HG03342 (cell line): ENCODE data around the gene SORCS2.

ENCODE experiments used
- ATAC-seq: cut with Tn5 transposase; IDR thresholded peaks from one replicate; pipeline ENCODE4 v1.9.1; 2021; ENCODE audit warnings: mild to moderate bottlenecking, moderate library complexity; ENCODE audit not compliant: unreplicated experiment

The SORCS2 gene

DNA sequence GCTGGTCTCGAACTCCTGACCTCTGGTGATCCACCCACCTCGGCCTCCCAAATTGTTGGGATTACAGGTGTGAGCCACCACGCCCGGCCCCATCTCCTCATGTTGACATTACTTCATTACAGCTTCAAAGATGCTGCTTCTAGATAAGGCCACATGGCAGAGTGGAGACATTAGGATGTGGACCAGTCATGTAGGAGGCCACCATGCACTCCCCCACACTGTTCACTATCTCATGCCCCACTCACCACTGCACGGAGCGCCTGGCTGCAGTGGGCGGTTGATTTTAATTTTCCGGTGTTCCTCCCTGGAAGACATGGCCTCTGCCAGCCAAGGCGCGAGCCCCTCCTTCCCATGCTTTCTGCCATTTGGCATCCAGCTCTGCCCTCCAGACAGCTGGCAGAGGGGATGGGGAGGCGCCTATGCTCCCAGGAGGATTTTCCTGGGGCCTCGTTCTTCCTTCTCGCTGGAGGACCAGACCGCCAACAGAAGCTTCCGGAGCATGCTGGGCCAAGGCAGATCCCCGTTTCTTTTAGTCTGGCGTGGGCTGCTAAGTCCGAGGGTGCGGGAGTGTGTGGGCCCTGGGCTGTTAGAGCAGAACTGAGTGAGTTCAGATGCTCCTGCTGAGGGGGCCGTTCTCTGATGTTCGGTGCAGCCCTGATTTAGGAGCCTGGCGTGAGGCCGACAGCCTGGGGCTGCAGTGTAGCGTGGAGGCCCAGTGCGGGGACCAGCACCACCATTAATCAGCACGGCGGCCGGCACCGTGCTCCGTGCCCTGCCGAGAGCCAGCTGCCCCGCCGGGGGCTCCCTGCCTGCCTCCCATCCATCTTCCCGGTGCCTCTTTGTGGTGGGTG lies 93.1 kb downstream of the SORCS2 start:
- no peak for ATAC-seq

- ATAC-seq, result no peak
These were observed 93.8 kb downstream of the SORCS2 start for GRCh38 chr4:7286170-7286569.

DNA sequence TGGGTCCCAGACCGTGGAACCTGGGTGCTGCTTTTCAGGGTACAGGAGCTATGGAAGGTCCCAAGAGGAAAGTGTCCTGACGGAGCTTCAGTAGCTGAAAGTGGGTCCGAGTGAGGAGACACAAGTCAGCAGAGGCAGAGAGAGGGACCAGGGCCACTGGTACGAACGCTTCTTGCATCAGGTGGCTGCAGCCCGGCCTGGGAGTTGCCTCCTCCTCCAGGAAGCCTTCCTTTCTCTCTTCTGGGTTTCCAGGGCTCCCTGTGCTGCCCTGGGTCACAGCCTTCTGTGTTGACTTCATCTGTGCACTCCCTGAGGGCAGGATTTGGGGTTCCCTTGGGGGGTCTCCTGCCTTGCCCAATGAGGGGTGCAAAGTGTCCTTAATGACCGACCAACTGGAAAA lies 94.5 kb downstream of the SORCS2 start:
- ATAC-seq, result no peak

DNA sequence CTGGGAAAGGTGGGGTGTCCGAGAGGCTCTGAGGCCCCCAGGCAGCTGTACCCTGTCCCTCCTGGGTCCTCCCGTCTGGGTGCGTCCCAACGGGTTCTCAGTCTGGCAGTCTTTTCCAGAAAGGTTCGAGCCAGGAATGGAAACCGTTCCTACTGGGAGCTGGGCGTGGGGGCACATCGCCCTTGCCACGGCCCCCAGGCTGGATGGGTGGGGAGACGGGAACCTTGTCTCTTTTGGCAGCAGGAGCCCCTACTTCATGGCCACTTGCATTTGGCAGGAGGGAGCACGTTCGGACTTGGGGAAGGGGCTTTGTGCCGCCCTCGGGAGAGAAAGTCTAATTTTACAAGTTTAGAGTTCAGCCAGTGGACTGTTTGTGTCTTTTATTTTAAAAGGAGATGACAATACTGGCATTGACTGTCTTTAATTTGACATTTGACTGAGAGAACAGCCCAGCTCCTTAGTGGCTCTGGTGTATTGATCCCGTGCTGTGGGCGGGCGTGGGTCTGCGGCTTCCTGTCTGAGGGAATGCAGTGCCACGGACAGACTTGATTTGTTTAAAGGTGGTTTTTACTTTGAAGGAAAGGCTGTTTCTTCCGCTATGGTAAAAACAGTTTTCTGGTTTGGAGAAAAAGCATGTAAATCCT lies 95.1 kb downstream of the SORCS2 start:
- ATAC-seq, result no peak

GRCh38 chr4:7287918-7288280 lies 95.6 kb downstream of the SORCS2 start:
- no peak for ATAC-seq

DNA sequence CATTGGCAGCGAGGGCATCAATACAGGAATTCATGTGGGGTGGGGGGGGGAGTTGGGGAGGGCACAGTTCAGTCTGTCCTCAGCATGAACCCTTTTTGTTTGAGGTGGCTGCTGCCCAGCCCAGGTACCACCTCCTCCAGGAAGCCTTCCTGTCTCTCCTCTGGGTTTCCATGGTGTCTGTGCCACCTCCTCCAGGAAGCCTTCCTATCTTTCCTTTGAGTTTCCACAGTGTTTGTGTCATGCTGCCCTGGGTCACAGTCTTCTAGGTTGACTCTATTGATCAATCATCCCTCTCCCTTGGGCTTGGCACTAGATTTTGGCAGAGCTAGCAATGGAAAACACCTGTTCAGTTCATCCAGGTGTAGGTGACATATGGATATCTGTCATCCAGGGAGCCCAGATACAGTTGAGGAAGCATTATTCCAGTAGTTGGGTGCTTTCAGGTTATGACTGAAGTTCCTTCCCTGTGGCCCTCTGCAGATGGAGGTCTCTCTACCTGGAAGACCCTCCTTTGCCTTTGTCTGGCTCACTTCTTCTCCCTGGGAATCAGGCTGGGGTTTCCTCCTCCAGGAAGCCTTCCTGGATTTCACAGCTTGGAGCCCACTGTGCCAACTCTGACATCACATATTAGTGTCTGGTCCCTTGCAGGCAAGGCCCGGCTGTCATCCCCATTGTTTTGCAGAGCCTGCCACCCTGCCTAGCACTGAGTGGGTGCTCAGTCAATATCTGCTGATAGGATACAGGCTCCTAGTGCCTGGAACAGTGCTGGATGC lies 96.6 kb downstream of the SORCS2 start:
- ATAC-seq, result no peak

DNA sequence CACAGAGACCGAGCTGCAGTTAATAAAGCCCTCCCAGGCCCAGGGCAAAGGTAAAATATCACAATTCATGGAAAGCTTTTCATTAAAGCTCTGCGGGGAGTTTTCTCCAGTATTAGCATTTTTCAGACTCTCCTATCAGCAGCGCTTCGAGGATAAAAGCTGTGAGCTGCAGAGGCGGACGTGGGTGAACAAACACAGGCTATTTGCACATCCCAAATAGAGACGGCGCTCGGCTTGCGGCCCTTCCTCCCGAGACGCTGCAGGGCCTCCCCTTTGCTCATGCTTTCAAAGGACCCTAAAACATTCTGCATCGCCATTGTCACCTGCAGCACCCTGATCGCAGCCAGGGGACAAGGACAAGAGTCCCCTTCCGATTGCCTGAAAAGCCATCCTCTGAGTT lies 97.3 kb downstream of the SORCS2 start:
- no peak for ATAC-seq

GRCh38 chr4:7291372-7292114 lies 99.2 kb downstream of the SORCS2 start:
- no peak for ATAC-seq

GRCh38 chr4:7293703-7294102 lies 101.4 kb downstream of the SORCS2 start:
- no peak for ATAC-seq

GRCh38 chr4:7294176-7294756 lies 101.9 kb downstream of the SORCS2 start:
- ATAC-seq, result no peak

- no peak for ATAC-seq
These were observed 103.0 kb downstream of the SORCS2 start for GRCh38 chr4:7295197-7295910.

DNA sequence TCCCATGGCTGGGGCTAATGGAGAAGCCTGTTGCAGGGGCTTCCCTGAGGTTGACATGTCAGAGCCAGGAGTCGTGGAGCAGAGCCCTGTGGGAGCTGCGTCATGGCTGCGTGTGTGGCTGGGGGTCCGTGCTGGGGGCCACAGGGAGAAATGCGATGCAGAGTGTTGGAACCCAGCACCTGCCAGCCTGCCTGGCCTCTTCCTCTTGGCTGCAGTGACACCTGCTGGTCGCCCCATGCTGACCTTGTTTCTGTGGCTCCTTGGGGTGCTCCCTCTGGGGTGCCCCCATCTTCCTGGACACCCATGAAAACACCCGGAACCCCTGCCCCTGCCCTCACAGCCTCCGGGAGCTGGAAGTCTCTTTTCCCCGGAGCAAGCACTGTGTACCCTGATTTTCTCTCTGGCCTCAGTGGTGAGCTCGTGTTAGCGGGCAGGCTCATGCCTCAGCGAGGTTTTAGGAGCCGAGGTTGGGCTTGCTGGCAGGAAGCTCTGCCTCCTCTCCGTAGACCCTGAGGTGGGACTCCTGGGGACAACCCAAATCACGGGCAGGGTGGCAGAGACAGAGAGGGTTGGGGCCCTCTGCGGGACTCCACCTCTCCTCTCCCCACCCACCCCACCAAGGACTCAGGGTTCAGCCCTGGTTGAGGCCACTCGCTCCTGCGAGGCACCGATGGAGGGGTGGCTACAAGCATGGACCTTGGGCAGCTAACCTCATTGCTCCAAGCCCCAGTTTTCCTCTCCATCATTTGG lies 103.7 kb downstream of the SORCS2 start:
- no peak for ATAC-seq

DNA sequence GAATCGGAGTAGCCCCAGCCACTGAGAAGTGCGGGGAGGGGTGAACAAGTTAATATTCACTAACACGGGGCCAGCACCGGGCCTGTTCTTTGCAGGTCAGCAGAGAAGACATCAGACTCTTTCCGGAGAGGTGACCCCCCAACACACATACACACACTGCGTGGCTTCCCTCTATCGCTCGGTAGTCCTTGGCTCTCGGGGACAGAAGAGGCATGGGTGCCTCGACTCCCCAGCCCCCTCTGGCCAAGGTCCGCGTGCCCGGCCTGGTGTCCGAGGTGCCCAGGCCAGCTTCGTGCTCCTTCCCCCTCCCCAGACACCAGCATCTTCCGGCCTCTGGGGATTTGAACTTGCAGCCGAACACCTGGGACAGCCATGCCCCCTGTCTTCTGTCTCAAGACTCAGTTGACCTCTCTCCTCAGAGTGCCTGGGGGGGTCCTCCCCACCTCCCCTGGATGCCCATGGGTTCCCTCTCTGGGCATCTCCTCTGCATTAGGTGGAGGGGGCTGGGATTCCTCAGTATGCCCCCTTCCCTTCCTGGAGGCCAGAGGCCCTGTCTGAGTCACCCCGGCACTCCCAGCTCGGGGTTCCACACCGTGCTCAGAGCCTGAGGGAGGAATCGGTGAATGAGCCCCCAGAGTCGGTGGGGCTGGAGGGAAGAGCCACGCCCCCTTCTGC lies 104.5 kb downstream of the SORCS2 start:
- ATAC-seq, result no peak

GRCh38 chr4:7297374-7297773 lies 105.0 kb downstream of the SORCS2 start:
- ATAC-seq, result no peak

DNA sequence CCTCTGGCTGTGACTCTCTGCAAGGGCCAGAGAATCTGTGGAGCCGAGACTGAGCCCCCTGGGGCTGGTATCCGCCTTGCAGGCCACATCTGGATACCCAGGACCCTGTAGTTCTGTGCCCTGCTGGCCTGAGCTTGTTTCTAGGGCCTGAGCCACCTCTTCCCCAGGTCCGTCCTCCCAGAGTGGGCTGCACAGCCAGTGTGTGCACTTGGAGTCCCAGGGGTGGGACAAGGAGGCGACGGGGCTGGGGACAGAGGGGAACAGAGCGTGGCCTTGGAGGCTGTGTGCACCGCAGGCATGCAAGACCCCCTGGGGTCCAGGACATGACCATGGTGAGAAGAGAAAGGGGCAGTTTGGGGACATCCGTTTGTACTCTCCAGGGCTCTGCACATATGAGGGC lies 105.5 kb downstream of the SORCS2 start:
- no peak for ATAC-seq

- ATAC-seq, result no peak
These were observed 106.3 kb downstream of the SORCS2 start for GRCh38 chr4:7298619-7299009.

GRCh38 chr4:7299010-7299907 lies 106.9 kb downstream of the SORCS2 start:
- ATAC-seq, result no peak
